Measurements from ENCODE around the gene TRIM33. TPM values are rescaled to one million over a fixed set of nuclear protein-coding genes. Genes with fewer than 3 reads are reported as not detected.

Gene TRIM33
- total and polyA plus RNA-seq, 2 of the 8 experiments (the other 6 are each of a cell fraction or from before 2014, with no cell fraction given): 17.1 to 52.3 TPM

- WGBS, 2 experiments (ENCODE audit: extremely low coverage in 1 of 2, insufficient coverage in 1 of 2, insufficient read length in 1 of 2, insufficient replicate concordance in 2 of 2, low coverage in 1 of 2, low lambda C conversion rate in 2 of 2, missing lambda C conversion rate in 1 of 2): 85% methylated on average over 3 of the region's 3 CpGs; no CpG with 5 or more reads in 1 of the 2 experiments
- Histone ChIP-seq H4K8ac (ENCODE audit: extremely low read depth, insufficient read depth, low read length) (no peak overlapping the region), H2BK15ac (ENCODE audit: low read length) (no peak overlapping the region), H3K23ac (ENCODE audit: insufficient read length) (no peak overlapping the region), H2BK5ac (ENCODE audit: low read depth, low read length) (no peak overlapping the region), H2BK120ac (replicated peaks; ENCODE audit: low read depth, low read length) (no peak overlapping the region), H2BK12ac (ENCODE audit: low read depth, low read length) (no peak overlapping the region), H3K79me2 (ENCODE audit: control insufficient read depth in 1 of 2, insufficient read depth in 2 of 2, low read length in 2 of 2) (no peaks in the 10 kb centered on the region), H4K20me1 (replicated peaks in 1 of 2; ENCODE audit: control insufficient read depth in 1 of 2, insufficient read depth in 2 of 2, low read length in 2 of 2) (no peaks in the 10 kb centered on the region), H4K91ac (replicated peaks; ENCODE audit: insufficient read length, low read length) (no peak overlapping the region), H3K79me1 (ENCODE audit: low read depth, low read length) (0 out of 2 replicates have a peak, but pooled peaks cover 2% of the 10 kb centered on the region), H3K4ac (replicated peaks; ENCODE audit: insufficient read length, low read depth, low read length) (no peak overlapping the region), H2AFZ (ENCODE audit: low read length) (no peak overlapping the region), H3K9ac (replicated peaks in 1 of 4; ENCODE audit: extremely low read depth in 1 of 4, low read depth in 3 of 4, low read length in 3 of 4) (no peak overlapping the region), H3K4me2 (ENCODE audit: insufficient read depth in 1 of 2, low read depth in 2 of 2, low read length in 2 of 2) (no peak overlapping the region), H3K4me1 (replicated peaks in 1 of 4; ENCODE audit: control insufficient read depth in 3 of 4, insufficient read depth in 4 of 4, low read length in 3 of 4) (no peaks in the 10 kb centered on the region), H4K5ac (ENCODE audit: insufficient read length, low read depth, low read length) (no peak overlapping the region), H3K36me3 (ENCODE audit: control insufficient read depth in 2 of 4, insufficient read depth in 4 of 4, low read length in 3 of 4) (peaks cover 0 to 8% (median 7%) of the 10 kb centered on the region in 4 experiments; a peak in 6 of 8 replicates), H3K27me3 (replicated peaks in 1 of 4; ENCODE audit: control insufficient read depth in 3 of 4, extremely low read depth in 1 of 4, insufficient read depth in 3 of 4, low read length in 3 of 4) (no peaks in the 10 kb centered on the region), H3K18ac (ENCODE audit: extremely low read depth, low read length) (no peak overlapping the region), H3K23me2 (ENCODE audit: low read depth, low read length) (no peaks in the 10 kb centered on the region), H3K56ac (replicated peaks; ENCODE audit: insufficient read length, low read depth, low read length) (no peak overlapping the region), H2BK20ac (ENCODE audit: low read length) (no peak overlapping the region), H3K4me3 (ENCODE audit: extremely low read depth in 1 of 4, insufficient read depth in 2 of 4, low read depth in 3 of 4, low read length in 4 of 4) (no peak overlapping the region), H3K27ac (ENCODE audit: low read depth, low read length) (no peak overlapping the region), H3K14ac (ENCODE audit: insufficient read length) (no peak overlapping the region), H3K9me3 (ENCODE audit: insufficient read depth in 2 of 2, low read depth in 1 of 2, low read length in 1 of 2) (no peaks in the 10 kb centered on the region), H2AK5ac (ENCODE audit: low read depth, low read length) (no peak overlapping the region)
- DNase-seq (ENCODE audit: low read depth in 1 of 2, low spot score in 2 of 2): no peak
- CTCF ChIA-PET (ENCODE audit: partially characterized antibody): no interaction called here
- FAIRE-seq: no peak
- no peak for TF ChIP-seq POLR2A (IDR thresholded peaks at IDR 0.05; ENCODE audit: control extremely low read depth in 1 of 2, low read depth in 2 of 2, low read length in 2 of 2)
- TF ChIP-seq, protein P1, sequence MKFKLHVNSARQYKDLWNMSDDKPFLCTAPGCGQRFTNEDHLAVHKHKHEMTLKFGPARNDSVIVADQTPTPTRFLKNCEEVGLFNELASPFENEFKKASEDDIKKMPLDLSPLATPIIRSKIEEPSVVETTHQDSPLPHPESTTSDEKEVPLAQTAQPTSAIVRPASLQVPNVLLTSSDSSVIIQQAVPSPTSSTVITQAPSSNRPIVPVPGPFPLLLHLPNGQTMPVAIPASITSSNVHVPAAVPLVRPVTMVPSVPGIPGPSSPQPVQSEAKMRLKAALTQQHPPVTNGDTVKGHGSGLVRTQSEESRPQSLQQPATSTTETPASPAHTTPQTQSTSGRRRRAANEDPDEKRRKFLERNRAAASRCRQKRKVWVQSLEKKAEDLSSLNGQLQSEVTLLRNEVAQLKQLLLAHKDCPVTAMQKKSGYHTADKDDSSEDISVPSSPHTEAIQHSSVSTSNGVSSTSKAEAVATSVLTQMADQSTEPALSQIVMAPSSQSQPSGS (IDR thresholded peaks at IDR 0.05; ENCODE audit: low read length): no peak
- POLR2A ChIA-PET (ENCODE audit: partially characterized antibody): no interaction called here
Observed at GRCh38 chr1:114448370-114449036, 62.5 kb downstream of the TRIM33 start.
